Spleen (tissue), 11 donors: Measurements from ENCODE around the gene CNIH4. TPM values are rescaled to one million over a fixed set of nuclear protein-coding genes. Genes with fewer than 3 reads are reported as not detected.

ENCODE experiments used
- DNase-seq: peaks from one replicate; pipeline ENCODE4 v3.0.0-alpha.2; 2020
- H3K27ac ChIP-seq, 8 donors: fragments of 200-600 bp; sonication (generic) in 7 of 8; 1 replicate in 4 of 8; 2 replicates in 4 of 8; pipeline versions ENCODE4 v1.5.0 to v1.8.0; 2016 to 2021; ENCODE audit warnings: inconsistent platforms in 4 of 8, mild to moderate bottlenecking in 4 of 8, moderate library complexity in 1 of 8
- H3K27me3 ChIP-seq, 7 donors: fragments of 200-600 bp; sonication (generic) in 6 of 7; replicated peaks in 1 of 7; 1 replicate in 4 of 7; 2 replicates in 3 of 7; pipeline versions ENCODE4 v1.5.0 to v1.8.0; 2016 to 2021; ENCODE audit warnings: inconsistent platforms in 3 of 7, mild to moderate bottlenecking in 1 of 7
- H3K36me3 ChIP-seq, 6 donors: fragments of 200-600 bp; sonication (generic) in 5 of 6; 1 replicate in 4 of 6; 2 replicates in 2 of 6; pipeline versions ENCODE4 v1.5.0 to v1.8.0; 2016 to 2021; ENCODE audit warnings: inconsistent platforms in 2 of 6
- H3K4me1 ChIP-seq, 6 donors: fragments of 200-600 bp; sonication (generic) in 5 of 6; 1 replicate in 3 of 6; 2 replicates in 3 of 6; pipeline versions ENCODE4 v1.5.0 to v1.8.0; 2016 to 2021; ENCODE audit warnings: inconsistent platforms in 3 of 6
- H3K4me3 ChIP-seq, 8 donors: fragments of 200-600 bp; sonication (generic) in 7 of 8; 1 replicate in 4 of 8; 2 replicates in 4 of 8; pipeline versions ENCODE4 v1.5.0 to v1.8.0; 2016 to 2021; ENCODE audit warnings: inconsistent platforms in 4 of 8, mild to moderate bottlenecking in 4 of 8, moderate library complexity in 2 of 8
- H3K9me3 ChIP-seq, 8 donors: fragments of 200-600 bp; sonication (generic) in 7 of 8; 1 replicate in 4 of 8; 2 replicates in 4 of 8; pipeline versions ENCODE4 v1.5.0 to v1.8.0; 2016 to 2021; ENCODE audit warnings: inconsistent platforms in 4 of 8
- POLR2A ChIP-seq, 3 donors: fragments of 450-650 bp; IDR thresholded peaks; one replicate each; pipeline ENCODE4 v1.5.1; 2017; ENCODE audit warnings: antibody characterized with exemption in 3 of 3, mild to moderate bottlenecking in 1 of 3
- POLR2AphosphoS5 ChIP-seq, 3 donors: sonication (generic); formaldehyde crosslinking; IDR thresholded peaks; one replicate each; pipeline ENCODE4 v1.5.1; 2017; ENCODE audit warnings: antibody characterized with exemption in 3 of 3
- WGBS, 5 donors: extraction: QIAGEN DNeasy Blood & Tissue Kit in 3 of 5; methylation state at CpG; one replicate each; pipeline versions ENCODE4 v1.1.5 to v1.1.7; 2013 to 2018; 5-methylcytosine and 5-hydroxymethylcytosine counted together
- intact Hi-C: fragments of 100-400 bp; cut with DNase I; formaldehyde crosslinking; loops from one replicate; pipeline ENCODE4 v1.15.0; 2023; ENCODE audit warnings: low total_unique reads
- polyA plus RNA-seq, 3 donors: library from polyadenylated mRNA; stranded (reverse); fragments of 200-250 nt; gene quantifications; one replicate each; pipeline ENCODE4 v1.2.1, GENCODE V29; 2013
- total RNA-seq, 7 donors: library from RNA; depleted of rRNA in 3 of 7; stranded (reverse); fragments of >200 nt in 3 of 7; fragmentation: NEBNext Ultra II Directional in 4 of 7; extraction: Animal tissue kit (Norgen Biotek cat#: 25700) in 4 of 7; gene quantifications; one replicate each; pipeline versions ENCODE4 v1.1.0 to v1.2.1, GENCODE V29; 2016 to 2021
- TF ChIP-seq, protein P1 (sequence below), 11 experiments: fragments of 200-600 bp in 7 of 11; fragments of 450-650 bp in 4 of 11; sonication (generic) in 4 of 11; IDR thresholded peaks in 8 of 11; conservative IDR thresholded peaks in 3 of 11; 1 replicate in 7 of 11; 2 replicates in 4 of 11; pipeline versions ENCODE4 v1.4.0 to v1.8.0; 2016 to 2021; ENCODE audit warnings: antibody characterized with exemption in 11 of 11, inconsistent platforms in 4 of 11, mild to moderate bottlenecking in 1 of 11
- donor health status: healthy with polysubstance abuse.
- donor health status: DM: no; HTN: no; CAD: no; lungs with moderate emphysema.
- donor health status: DM: no; HTN: no; CAD: no.
- donor health status: Bipolar disorder and iron deficiency.
- donor health status: healthy.
- donor health status: DM: no; HTN: no; CAD: no.
- donor health status: DM: yes; HTN: yes; CAD: no.

CNIH4 gene
- total and polyA plus RNA-seq, 10 donors: 19.3 to 47.1 (median 31.4) TPM

GRCh38 chr1:224329484-224329841 lies 27.2 kb upstream of the CNIH4 start:
- DNase-seq: no peak
- H3K27me3 ChIP-seq: no peaks in the 10 kb centered on the region
- 0 to 3% (median 0%) methylated on average over 7 of the region's 7 CpGs for WGBS, 5 donors
- peak overlapping the region; percentile 89 to 99 (median 92) for H3K27ac ChIP-seq
- TF ChIP-seq POLR2A (IDR thresholded peaks at IDR 0.05): no peak
- H3K4me1 ChIP-seq: peaks cover 16 to 74% (median 42%) of the 10 kb centered on the region in 6 donors
- H3K36me3 ChIP-seq: peaks cover 0 to 26% (median 9%) of the 10 kb centered on the region in 6 donors
- intact Hi-C loops: no loop called here
- no peaks in the 10 kb centered on the region for H3K9me3 ChIP-seq
- peak overlapping the region; percentile 63 to 99 (median 84) for H3K4me3 ChIP-seq

DNA sequence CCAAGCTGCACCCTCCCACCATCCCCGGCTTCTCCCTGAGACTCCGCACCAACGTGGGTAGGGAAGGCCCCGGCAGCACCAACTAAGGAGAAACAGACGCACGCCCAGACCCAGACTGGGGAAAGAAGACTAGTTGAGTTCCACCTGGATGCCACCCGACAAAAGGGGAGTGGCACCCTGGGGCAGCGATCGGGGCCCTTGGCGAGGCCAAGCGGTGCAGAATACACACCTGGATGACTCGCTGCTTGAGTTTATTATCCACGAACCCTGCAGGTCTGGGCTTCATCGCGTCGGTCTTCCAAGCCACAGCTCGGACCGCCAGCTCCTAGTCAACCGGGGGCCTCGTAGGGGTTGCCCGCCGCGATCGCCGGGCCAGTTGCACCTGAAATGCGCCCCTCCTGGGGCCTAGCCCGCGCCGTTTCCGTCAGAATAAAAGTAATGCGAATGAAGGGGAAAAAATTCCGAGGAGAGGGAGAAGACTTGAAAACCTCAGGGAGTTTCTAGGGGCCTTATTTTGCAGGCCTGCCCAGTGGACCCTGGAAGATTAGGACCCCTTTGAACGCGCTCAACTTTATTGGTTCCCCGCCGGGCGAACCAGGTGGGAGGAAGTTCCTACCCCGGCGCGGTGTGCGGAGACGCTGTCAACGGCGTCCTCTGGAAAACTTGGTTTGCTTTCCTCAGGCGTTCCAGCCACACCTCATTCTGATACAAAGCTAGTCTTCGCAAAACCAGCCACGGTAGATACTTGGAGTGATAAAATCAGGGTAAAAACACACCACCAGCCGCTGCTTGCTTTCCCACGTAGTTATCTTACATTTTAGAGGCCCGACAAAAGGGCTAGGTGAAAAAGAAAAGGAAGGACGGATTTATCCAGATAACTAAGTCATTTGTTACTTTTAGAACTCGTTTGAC lies 26.6 kb upstream of the CNIH4 start, which contains the start of gene NVL:
Gene NVL (minus strand): TSS at position 331 of the 912 bp plus-strand sequence. CDS start 45 bp downstream, at position 286.
- 0 to 1% (median 0%) methylated on average over 42 to 52 of the region's 52 CpGs for WGBS, 5 donors

DNA sequence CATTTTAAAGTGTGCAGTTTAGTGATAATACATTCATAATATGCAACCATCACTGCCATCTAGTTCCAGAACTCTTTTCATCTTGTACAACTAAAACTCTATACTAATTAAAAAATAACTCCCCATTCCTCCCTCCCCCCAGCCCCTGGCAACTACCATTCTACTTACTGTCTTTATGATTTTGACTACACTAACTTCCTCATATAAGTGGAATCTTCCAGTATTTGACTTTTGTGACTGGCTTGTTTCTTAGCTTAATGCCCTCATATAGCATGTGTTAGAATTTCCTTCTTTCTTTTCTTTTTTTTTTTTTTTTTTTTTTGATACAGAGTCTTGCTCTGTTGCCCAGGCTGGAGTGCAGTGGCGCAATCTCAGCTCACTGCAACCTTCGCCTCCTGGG lies 25.4 kb upstream of the CNIH4 start:
- H3K36me3 ChIP-seq: peaks cover 0 to 13% (median 0%) of the 10 kb centered on the region in 6 donors
- peaks cover 16 to 61% (median 41%) of the 10 kb centered on the region in 6 donors for H3K4me1 ChIP-seq
- no peaks in the 10 kb centered on the region for H3K27me3 ChIP-seq
- WGBS, 5 donors: 92 to 100% (median 96%) methylated on average over 2 of the region's 2 CpGs
- H3K4me3 ChIP-seq: peak overlapping the region in 1 of 8 donors; percentile 83
- no peak for DNase-seq
- no peaks in the 10 kb centered on the region for H3K9me3 ChIP-seq
- intact Hi-C loops: no loop called here
- peak overlapping the region in 1 of 8 donors; percentile 91 for H3K27ac ChIP-seq
- TF ChIP-seq, protein P1, sequence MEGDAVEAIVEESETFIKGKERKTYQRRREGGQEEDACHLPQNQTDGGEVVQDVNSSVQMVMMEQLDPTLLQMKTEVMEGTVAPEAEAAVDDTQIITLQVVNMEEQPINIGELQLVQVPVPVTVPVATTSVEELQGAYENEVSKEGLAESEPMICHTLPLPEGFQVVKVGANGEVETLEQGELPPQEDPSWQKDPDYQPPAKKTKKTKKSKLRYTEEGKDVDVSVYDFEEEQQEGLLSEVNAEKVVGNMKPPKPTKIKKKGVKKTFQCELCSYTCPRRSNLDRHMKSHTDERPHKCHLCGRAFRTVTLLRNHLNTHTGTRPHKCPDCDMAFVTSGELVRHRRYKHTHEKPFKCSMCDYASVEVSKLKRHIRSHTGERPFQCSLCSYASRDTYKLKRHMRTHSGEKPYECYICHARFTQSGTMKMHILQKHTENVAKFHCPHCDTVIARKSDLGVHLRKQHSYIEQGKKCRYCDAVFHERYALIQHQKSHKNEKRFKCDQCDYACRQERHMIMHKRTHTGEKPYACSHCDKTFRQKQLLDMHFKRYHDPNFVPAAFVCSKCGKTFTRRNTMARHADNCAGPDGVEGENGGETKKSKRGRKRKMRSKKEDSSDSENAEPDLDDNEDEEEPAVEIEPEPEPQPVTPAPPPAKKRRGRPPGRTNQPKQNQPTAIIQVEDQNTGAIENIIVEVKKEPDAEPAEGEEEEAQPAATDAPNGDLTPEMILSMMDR (IDR thresholded peaks at IDR 0.05 in 8 of 11, conservative IDR thresholded peaks at IDR 0.05 in 3 of 11): no peak
- TF ChIP-seq POLR2A (IDR thresholded peaks at IDR 0.05) (no peak), POLR2AphosphoS5 (IDR thresholded peaks at IDR 0.05) (no peak)

More for the DNA sequence above, 26.6 kb upstream of the CNIH4 start, which contains the start of gene NVL:
- Histone ChIP-seq H3K9me3 (no peaks in the 10 kb centered on the region), H3K27ac (peak within 1 kb of the TSS; percentile 89 to 99 (median 92)), H3K4me1 (peaks cover 16 to 70% (median 41%) of the 10 kb centered on the region in 6 donors), H3K4me3 (peak within 1 kb of the TSS; percentile 63 to 99 (median 84)), H3K36me3 (peaks cover 0 to 20% (median 8%) of the 10 kb centered on the region in 6 donors), H3K27me3 (no peaks in the 10 kb centered on the region)
- intact Hi-C loops: no loop called here
- TF ChIP-seq, protein P1 (IDR thresholded peaks at IDR 0.05 in 8 of 11, conservative IDR thresholded peaks at IDR 0.05 in 3 of 11): peak in 1 of 11 experiments; percentile 7
- peak; percentile 78 to 88 (median 85) for TF ChIP-seq POLR2AphosphoS5 (IDR thresholded peaks at IDR 0.05)
- TF ChIP-seq POLR2A (IDR thresholded peaks at IDR 0.05): peak; percentile 7 to 50 (median 35)
- peak; percentile 95 for DNase-seq

DNA sequence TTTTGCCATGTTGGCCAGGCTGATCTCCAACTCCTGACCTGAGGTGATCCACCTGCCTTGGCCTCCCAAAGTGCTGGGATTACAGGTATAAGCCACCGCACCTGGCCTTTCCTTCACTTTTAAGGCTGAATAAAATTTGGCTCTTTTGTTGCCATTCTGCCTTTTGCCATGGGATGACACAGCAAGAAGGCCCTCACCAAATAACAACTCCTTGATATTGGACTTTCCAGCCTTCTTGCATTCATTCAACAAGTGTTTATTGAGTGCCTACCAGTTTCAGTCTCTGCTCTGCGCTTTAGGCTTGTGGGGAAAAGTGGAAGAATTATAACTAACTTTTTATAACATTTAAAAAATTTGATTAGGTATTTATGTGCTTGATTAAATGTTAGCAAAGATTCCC lies 24.9 kb upstream of the CNIH4 start:
- TF ChIP-seq POLR2AphosphoS5 (IDR thresholded peaks at IDR 0.05) (no peak), POLR2A (IDR thresholded peaks at IDR 0.05) (no peak)
- TF ChIP-seq, protein P1 (IDR thresholded peaks at IDR 0.05 in 8 of 11, conservative IDR thresholded peaks at IDR 0.05 in 3 of 11): no peak
- H3K27ac ChIP-seq: no peak overlapping the region
- no peak overlapping the region for H3K4me3 ChIP-seq
- DNase-seq: no peak
- no peaks in the 10 kb centered on the region for H3K9me3 ChIP-seq
- H3K36me3 ChIP-seq: peaks cover 0 to 8% (median 0%) of the 10 kb centered on the region in 6 donors
- no peaks in the 10 kb centered on the region for H3K27me3 ChIP-seq
- WGBS, 5 donors: 96 to 100% (median 98%) methylated on average over 2 of the region's 2 CpGs
- intact Hi-C loops: loop anchor here (2.0 kb wide), 1 partner anchor 215 kb away; no protein-coding TSS in a partner anchor
- H3K4me1 ChIP-seq: peaks cover 16 to 56% (median 38%) of the 10 kb centered on the region in 6 donors
